C4-2B (cell line): Measurements from ENCODE around the gene MMD.

Experiments
- H3K27ac ChIP-seq: fragments of 450-650 bp; 2 replicates; pipeline ENCODE4 v1.5.1; 2017
- ZFX ChIP-seq: fragments of 450-650 bp; IDR thresholded peaks from 2 replicates; pipeline ENCODE4 v1.6.1; 2017
- TF ChIP-seq, protein P1 (sequence below): fragments of 450-650 bp; conservative IDR thresholded peaks from 2 replicates; pipeline ENCODE4 v1.5.1; 2017; ENCODE audit warnings: mild to moderate bottlenecking

MMD gene

DNA sequence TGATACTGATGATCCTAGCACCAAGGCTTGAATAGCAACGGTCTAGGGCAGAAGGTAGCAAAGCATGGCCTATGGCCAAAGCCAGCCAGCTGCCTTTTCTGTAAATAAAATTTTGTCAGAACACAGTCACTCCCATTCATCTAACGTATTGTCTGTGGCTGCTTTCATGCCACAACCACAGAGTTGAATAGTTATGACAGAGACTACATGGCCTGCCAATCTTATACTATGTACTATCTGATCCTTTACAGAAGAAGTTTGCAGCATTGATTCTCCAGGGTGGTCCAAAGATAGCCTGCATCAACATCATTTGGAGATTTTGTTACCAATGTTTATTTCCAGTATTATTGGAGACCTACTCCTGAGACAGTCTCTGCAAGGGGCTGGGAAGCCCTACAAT is 19.9 kb upstream of the MMD start:
- no peak for TF ChIP-seq ZFX
- TF ChIP-seq, protein P1, sequence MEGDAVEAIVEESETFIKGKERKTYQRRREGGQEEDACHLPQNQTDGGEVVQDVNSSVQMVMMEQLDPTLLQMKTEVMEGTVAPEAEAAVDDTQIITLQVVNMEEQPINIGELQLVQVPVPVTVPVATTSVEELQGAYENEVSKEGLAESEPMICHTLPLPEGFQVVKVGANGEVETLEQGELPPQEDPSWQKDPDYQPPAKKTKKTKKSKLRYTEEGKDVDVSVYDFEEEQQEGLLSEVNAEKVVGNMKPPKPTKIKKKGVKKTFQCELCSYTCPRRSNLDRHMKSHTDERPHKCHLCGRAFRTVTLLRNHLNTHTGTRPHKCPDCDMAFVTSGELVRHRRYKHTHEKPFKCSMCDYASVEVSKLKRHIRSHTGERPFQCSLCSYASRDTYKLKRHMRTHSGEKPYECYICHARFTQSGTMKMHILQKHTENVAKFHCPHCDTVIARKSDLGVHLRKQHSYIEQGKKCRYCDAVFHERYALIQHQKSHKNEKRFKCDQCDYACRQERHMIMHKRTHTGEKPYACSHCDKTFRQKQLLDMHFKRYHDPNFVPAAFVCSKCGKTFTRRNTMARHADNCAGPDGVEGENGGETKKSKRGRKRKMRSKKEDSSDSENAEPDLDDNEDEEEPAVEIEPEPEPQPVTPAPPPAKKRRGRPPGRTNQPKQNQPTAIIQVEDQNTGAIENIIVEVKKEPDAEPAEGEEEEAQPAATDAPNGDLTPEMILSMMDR: no peak

GRCh38 chr17:55440391-55440790 is 18.8 kb upstream of the MMD start:
- no peak overlapping the region for H3K27ac ChIP-seq
- TF ChIP-seq, protein P1: no peak
- TF ChIP-seq ZFX: no peak

More for the DNA sequence above, 19.9 kb upstream of the MMD start:
- H3K27ac ChIP-seq: no peak overlapping the region

- TF ChIP-seq, protein P1: no peak
- no peak for TF ChIP-seq ZFX
- H3K27ac ChIP-seq: no peak overlapping the region
Observed at GRCh38 chr17:55437159-55437605, 15.5 kb upstream of the MMD start.

- no peak overlapping the region for H3K27ac ChIP-seq
- TF ChIP-seq, protein P1: no peak
- no peak for TF ChIP-seq ZFX
Observed at GRCh38 chr17:55436224-55437158, 14.9 kb upstream of the MMD start.

- H3K27ac ChIP-seq: no peak overlapping the region
- TF ChIP-seq, protein P1: no peak
- no peak for TF ChIP-seq ZFX
Observed at GRCh38 chr17:55435408-55435807, 13.8 kb upstream of the MMD start.

GRCh38 chr17:55434721-55435120 is 13.1 kb upstream of the MMD start:
- TF ChIP-seq, protein P1: no peak
- TF ChIP-seq ZFX: no peak
- peak overlapping the region; percentile 81 for H3K27ac ChIP-seq

GRCh38 chr17:55433629-55434422 is 12.2 kb upstream of the MMD start:
- peak overlapping the region; percentile 81 for H3K27ac ChIP-seq
- TF ChIP-seq, protein P1: no peak
- no peak for TF ChIP-seq ZFX
